Measurements from ENCODE around the gene CADM3. TPM values are rescaled to one million over a fixed set of nuclear protein-coding genes. Genes with fewer than 3 reads are reported as not detected.

CADM3 gene
- total RNA-seq, 4 donors from 2014 or later, result 0.73 to 4.8 (median 3.8) TPM

DNA sequence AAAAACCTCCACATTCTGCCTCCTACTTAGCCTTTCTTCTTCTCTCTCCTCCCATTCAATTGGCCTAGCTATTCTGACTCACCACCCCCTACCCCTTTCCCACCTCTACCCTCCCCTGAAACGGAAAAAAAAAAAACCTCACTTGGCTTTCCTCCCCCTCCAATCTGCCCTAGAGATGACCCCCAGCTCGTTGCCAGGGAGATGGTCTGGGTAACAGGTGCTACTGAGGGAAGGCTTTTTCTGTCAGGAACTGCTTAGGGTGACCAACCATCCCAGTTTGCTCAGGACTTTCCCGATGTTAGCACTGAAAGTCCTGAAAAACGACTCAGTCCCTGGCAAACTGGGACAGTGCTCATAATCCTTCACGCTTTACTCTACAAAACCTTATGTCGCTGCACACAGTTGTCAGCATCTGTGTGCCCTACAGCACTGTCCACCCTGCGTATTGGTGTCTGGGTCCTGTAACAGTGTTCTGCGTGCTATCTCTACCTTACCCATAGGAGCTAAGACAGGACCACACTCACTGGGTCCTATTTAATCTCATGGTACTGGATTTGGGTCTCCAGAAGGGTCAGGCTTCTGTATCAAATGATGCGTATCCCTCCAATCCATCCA is 7.7 kb upstream of the CADM3 start:
- DNase-seq, result no peak
- Histone ChIP-seq H3K36me3 (no peaks in the 10 kb centered on the region), H3K4me1 (peaks cover 6 to 7% of the 10 kb centered on the region in 2 donors), H3K4me3 (replicated peaks in 1 of 3) (no peak overlapping the region), H3K27me3 (no peaks in the 10 kb centered on the region), H3K27ac (no peak overlapping the region), H3K9me3 (no peaks in the 10 kb centered on the region)
- intact Hi-C loops (cut with DNase I), result loop anchor here (5.0 kb wide), 2 partner anchors 34 to 49 kb away; no protein-coding TSS in a partner anchor
- TF ChIP-seq, protein P1, sequence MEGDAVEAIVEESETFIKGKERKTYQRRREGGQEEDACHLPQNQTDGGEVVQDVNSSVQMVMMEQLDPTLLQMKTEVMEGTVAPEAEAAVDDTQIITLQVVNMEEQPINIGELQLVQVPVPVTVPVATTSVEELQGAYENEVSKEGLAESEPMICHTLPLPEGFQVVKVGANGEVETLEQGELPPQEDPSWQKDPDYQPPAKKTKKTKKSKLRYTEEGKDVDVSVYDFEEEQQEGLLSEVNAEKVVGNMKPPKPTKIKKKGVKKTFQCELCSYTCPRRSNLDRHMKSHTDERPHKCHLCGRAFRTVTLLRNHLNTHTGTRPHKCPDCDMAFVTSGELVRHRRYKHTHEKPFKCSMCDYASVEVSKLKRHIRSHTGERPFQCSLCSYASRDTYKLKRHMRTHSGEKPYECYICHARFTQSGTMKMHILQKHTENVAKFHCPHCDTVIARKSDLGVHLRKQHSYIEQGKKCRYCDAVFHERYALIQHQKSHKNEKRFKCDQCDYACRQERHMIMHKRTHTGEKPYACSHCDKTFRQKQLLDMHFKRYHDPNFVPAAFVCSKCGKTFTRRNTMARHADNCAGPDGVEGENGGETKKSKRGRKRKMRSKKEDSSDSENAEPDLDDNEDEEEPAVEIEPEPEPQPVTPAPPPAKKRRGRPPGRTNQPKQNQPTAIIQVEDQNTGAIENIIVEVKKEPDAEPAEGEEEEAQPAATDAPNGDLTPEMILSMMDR (IDR thresholded peaks at IDR 0.05), result no peak
- TF ChIP-seq POLR2A (IDR thresholded peaks at IDR 0.05), result no peak
- 61 to 66% methylated on average over 9 of the region's 9 CpGs for WGBS, 2 donors

DNA sequence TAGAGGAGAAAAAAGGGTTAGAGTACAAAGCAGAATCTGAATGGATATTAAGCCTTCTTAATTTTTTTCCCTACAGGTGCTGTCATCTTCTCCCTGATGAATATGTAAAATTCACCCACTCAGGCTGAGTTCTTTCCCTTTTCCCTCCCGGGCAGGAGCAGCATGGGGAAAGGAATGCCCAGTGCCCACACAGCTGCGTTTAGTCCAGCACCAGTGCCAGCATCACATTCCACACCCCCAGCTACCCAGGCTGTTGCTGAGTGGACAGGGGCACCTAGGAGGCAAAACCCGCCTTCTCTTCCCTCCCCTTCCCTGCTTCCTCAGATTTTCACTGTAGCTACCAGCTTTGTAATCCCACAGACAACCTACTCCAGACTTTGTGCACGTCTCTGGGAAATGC is 3.4 kb upstream of the CADM3 start:
- H3K27ac ChIP-seq, result no peak overlapping the region
- no peaks in the 10 kb centered on the region for H3K36me3 ChIP-seq
- 51% methylated on average over 4 of the region's 4 CpGs for WGBS, 2 donors
- no peak for DNase-seq
- no peak for TF ChIP-seq POLR2A (IDR thresholded peaks at IDR 0.05)
- TF ChIP-seq, protein P1 (IDR thresholded peaks at IDR 0.05), result no peak
- H3K4me3 ChIP-seq (replicated peaks in 1 of 3), result no peak overlapping the region
- intact Hi-C loops (cut with DNase I), result no loop called here
- peaks cover 0 to 18% of the 10 kb centered on the region in 2 donors for H3K4me1 ChIP-seq
- no peaks in the 10 kb centered on the region for H3K9me3 ChIP-seq
- peaks cover 7% of the 10 kb centered on the region for H3K27me3 ChIP-seq

- Histone ChIP-seq H3K27ac (no peak overlapping the region), H3K4me3 (replicated peaks in 1 of 3) (no peak overlapping the region), H3K27me3 (peaks cover 7% of the 10 kb centered on the region), H3K9me3 (no peaks in the 10 kb centered on the region), H3K36me3 (no peaks in the 10 kb centered on the region), H3K4me1 (peaks cover 0 to 18% of the 10 kb centered on the region in 2 donors)
- WGBS, 2 donors, result 71 to 73% methylated on average over 5 of the region's 5 CpGs
- TF ChIP-seq, protein P1 (IDR thresholded peaks at IDR 0.05), result no peak
- no peak for TF ChIP-seq POLR2A (IDR thresholded peaks at IDR 0.05)
- intact Hi-C loops (cut with DNase I), result no loop called here
- no peak for DNase-seq
Measured at GRCh38 chr1:159170639-159171038, 776 bp upstream of the CADM3 start.

GRCh38 chr1:159171688-159172501 is 480 bp downstream of the CADM3 start:
- intact Hi-C loops (cut with DNase I), result no loop called here
- Histone ChIP-seq H3K27ac (no peak overlapping the region), H3K36me3 (no peaks in the 10 kb centered on the region)

More at GRCh38 chr1:159171688-159172501, 480 bp downstream of the CADM3 start:
- WGBS, 2 donors, result 2 to 4% methylated on average over 24 to 30 of the region's 49 CpGs
- peaks cover 7% of the 10 kb centered on the region for H3K27me3 ChIP-seq
- H3K4me3 ChIP-seq (replicated peaks in 1 of 3), result peak overlapping the region in 1 of 3 donors; percentile 9
- H3K9me3 ChIP-seq, result no peaks in the 10 kb centered on the region
- no peak for DNase-seq
- H3K4me1 ChIP-seq, result peaks cover 0 to 18% of the 10 kb centered on the region in 2 donors
- TF ChIP-seq, protein P1 (IDR thresholded peaks at IDR 0.05), result no peak
- no peak for TF ChIP-seq POLR2A (IDR thresholded peaks at IDR 0.05)

All from thyroid gland (tissue), 4 donors.